ENCODE results near the gene TMEM140.

DNA sequence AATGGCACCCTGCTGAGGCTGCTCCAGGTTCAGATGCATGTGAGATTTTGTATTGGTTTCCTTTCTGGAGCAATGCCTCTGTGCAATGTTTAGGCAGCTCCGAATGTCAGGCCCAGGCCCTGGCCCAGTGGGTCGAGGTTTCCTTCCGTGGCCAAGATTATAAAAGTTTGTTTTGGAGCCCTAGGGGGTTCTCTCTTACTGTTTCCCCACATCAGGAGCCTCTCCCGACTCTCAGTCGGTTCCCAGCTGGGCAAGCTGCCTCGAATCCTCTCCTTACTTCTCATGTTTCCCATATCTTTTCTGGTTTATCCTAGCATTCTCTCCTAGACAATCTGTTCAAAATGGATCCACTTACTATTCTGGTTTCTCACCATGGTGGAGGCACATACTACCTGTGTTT is 11.0 kb downstream of the TMEM140 start:
- TF ChIP-seq POLR2A (IDR thresholded peaks at IDR 0.05; ENCODE audit: low read depth, low read length), result no peak
- no peak for TF ChIP-seq POLR2AphosphoS5 (IDR thresholded peaks at IDR 0.05; ENCODE audit: low read depth, low read length)
- TF ChIP-seq TAF1 (IDR thresholded peaks at IDR 0.05; ENCODE audit: borderline replicate concordance, low read depth, low read length), result no peak
